Vagina (tissue), 2 donors: ENCODE results near the gene CCDC69. TPM values are rescaled to one million over a fixed set of nuclear protein-coding genes. Genes with fewer than 3 reads are reported as not detected.

Experiments
- DNase-seq, 2 donors: peaks; one replicate each; pipeline ENCODE4 v3.0.0-alpha.2; 2017; ENCODE audit errors: extremely low spot score in 2 of 2
- H3K27ac ChIP-seq: fragments of 200-600 bp; sonication (generic); one replicate; pipeline ENCODE4 v1.5.1; 2019
- H3K27me3 ChIP-seq: fragments of 200-600 bp; sonication (generic); one replicate; pipeline ENCODE4 v1.5.1; 2019
- H3K36me3 ChIP-seq, 2 donors: fragments of 200-600 bp; sonication (generic); one replicate each; pipeline ENCODE4 v1.5.1; 2017 to 2019
- H3K4me1 ChIP-seq: fragments of 200-600 bp; sonication (generic); one replicate; pipeline ENCODE4 v1.5.1; 2019
- H3K4me3 ChIP-seq, 2 donors: fragments of 200-600 bp; sonication (generic); 1 replicate in 1 of 2; 2 replicates in 1 of 2; pipeline ENCODE4 v1.5.1; 2016 to 2019
- H3K9me3 ChIP-seq: fragments of 200-600 bp; sonication (generic); one replicate; pipeline ENCODE4 v1.5.1; 2019
- POLR2A ChIP-seq, 2 donors: fragments of 450-650 bp; IDR thresholded peaks; one replicate each; pipeline ENCODE4 v1.6.1; 2017; ENCODE audit warnings: antibody characterized with exemption in 2 of 2, mild to moderate bottlenecking in 2 of 2, moderate library complexity in 2 of 2
- POLR2AphosphoS5 ChIP-seq, 2 donors: sonication (generic); formaldehyde crosslinking; IDR thresholded peaks; one replicate each; pipeline ENCODE4 v1.9.0; 2017; ENCODE audit warnings: antibody characterized with exemption in 2 of 2, mild to moderate bottlenecking in 2 of 2, low read depth in 1 of 2; ENCODE audit not compliant: insufficient read depth in 1 of 2
- intact Hi-C: fragments of 100-400 bp; cut with DNase I; formaldehyde crosslinking; loops from one replicate; pipeline ENCODE4 v1.15.1; 2023
- total RNA-seq: library from RNA; depleted of rRNA; stranded (reverse); fragments of >200 nt; gene quantifications from one replicate; pipeline ENCODE4 v1.2.3, GENCODE V29; 2016
- TF ChIP-seq, protein P1 (sequence below), 3 experiments: fragments of 450-650 bp in 2 of 3; fragments of 200-600 bp in 1 of 3; sonication (generic) in 1 of 3; IDR thresholded peaks; one replicate each; pipeline ENCODE4 v1.5.1; 2017 to 2019; ENCODE audit warnings: antibody characterized with exemption in 3 of 3, mild to moderate bottlenecking in 2 of 3, moderate library complexity in 2 of 3

CCDC69 gene
- total RNA-seq, 1 donor from 2014 or later, result 84.5 TPM

GRCh38 chr5:151146061-151146460, 77.8 kb downstream of the CCDC69 start:
- peaks cover 0 to 6% of the 10 kb centered on the region in 2 donors for H3K36me3 ChIP-seq
- no peaks in the 10 kb centered on the region for H3K9me3 ChIP-seq
- no peak for TF ChIP-seq POLR2AphosphoS5 (IDR thresholded peaks at IDR 0.05; ENCODE audit: insufficient read depth in 1 of 2, low read depth in 1 of 2)
- TF ChIP-seq POLR2A (IDR thresholded peaks at IDR 0.05), result no peak
- TF ChIP-seq, protein P1, sequence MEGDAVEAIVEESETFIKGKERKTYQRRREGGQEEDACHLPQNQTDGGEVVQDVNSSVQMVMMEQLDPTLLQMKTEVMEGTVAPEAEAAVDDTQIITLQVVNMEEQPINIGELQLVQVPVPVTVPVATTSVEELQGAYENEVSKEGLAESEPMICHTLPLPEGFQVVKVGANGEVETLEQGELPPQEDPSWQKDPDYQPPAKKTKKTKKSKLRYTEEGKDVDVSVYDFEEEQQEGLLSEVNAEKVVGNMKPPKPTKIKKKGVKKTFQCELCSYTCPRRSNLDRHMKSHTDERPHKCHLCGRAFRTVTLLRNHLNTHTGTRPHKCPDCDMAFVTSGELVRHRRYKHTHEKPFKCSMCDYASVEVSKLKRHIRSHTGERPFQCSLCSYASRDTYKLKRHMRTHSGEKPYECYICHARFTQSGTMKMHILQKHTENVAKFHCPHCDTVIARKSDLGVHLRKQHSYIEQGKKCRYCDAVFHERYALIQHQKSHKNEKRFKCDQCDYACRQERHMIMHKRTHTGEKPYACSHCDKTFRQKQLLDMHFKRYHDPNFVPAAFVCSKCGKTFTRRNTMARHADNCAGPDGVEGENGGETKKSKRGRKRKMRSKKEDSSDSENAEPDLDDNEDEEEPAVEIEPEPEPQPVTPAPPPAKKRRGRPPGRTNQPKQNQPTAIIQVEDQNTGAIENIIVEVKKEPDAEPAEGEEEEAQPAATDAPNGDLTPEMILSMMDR (IDR thresholded peaks at IDR 0.05), result no peak
- H3K4me3 ChIP-seq, result no peak overlapping the region
- DNase-seq, result no peak
- no peaks in the 10 kb centered on the region for H3K27me3 ChIP-seq
- H3K27ac ChIP-seq, result no peak overlapping the region
- intact Hi-C loops, result no loop called here
- peaks cover 91% of the 10 kb centered on the region for H3K4me1 ChIP-seq

DNA sequence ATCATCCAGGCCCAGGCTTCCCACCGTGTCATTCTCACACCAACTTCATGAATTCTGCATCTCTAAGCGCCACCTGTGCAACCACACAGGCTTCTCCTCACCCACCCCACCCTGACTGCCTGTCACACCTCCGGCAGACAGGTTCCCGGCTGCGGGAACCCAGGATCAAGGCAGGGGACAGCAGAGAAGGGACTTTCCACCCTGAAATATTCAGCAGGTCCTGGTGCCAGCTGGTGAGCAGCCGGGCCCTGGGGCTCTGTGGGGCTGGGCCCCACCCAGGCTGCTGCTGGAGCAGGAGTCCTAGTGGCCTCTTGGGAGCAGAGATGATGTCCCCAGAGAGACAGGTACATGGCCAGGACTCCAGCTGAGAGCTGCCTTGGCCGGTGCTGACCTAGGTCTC, 79.0 kb downstream of the CCDC69 start:
- Histone ChIP-seq H3K27me3 (no peaks in the 10 kb centered on the region), H3K9me3 (no peaks in the 10 kb centered on the region), H3K36me3 (peaks cover 0 to 6% of the 10 kb centered on the region in 2 donors), H3K4me1 (peaks cover 85% of the 10 kb centered on the region), H3K27ac (no peak overlapping the region), H3K4me3 (no peak overlapping the region)
- TF ChIP-seq, protein P1 (IDR thresholded peaks at IDR 0.05), result no peak
- intact Hi-C loops, result no loop called here
- no peak for DNase-seq

DNA sequence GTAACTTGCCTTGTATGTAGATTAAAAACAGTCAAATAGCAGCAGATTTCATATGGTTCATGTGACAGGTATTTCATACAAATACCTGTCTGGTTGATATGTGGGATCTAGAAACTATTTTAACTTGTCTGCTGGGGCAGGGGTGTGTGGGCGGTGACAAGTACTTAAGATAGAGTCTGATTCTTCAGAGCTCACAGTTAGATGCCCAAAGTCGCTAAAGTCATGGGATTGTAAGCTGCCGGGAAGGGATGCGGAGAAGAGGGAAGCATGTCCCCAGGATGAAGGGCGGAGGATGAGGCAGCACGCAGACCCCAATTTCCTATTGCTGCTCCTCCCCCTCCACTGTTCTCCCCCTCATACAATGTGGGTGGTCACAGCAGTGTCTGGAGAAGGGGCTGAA, 79.6 kb downstream of the CCDC69 start:
- Histone ChIP-seq H3K27me3 (no peaks in the 10 kb centered on the region), H3K9me3 (no peaks in the 10 kb centered on the region), H3K36me3 (peaks cover 0 to 12% of the 10 kb centered on the region in 2 donors), H3K27ac (no peak overlapping the region), H3K4me3 (no peak overlapping the region), H3K4me1 (peaks cover 78% of the 10 kb centered on the region)
- no peak for DNase-seq
- TF ChIP-seq POLR2A (IDR thresholded peaks at IDR 0.05), result no peak
- TF ChIP-seq POLR2AphosphoS5 (IDR thresholded peaks at IDR 0.05; ENCODE audit: insufficient read depth in 1 of 2, low read depth in 1 of 2), result no peak
- intact Hi-C loops, result no loop called here

DNA sequence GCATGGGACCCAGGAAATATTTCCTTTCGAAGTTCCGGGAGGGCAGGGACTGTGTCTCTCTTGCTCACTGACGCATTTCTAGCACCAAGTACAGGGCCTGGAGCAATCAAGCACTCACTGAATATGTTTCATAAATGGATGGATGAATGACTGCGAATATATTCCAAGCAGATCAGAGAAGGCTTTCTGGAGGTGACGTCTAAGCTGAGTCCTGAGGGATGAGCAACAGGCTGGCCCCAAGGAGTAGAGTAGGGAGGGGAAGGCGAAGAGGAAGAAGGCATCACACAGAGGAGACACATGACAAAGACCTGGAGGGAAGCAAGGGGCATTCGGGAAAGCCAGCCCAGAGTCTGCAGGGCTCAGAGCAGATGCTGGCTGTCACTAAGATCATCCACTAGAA, 80.2 kb downstream of the CCDC69 start:
- H3K4me1 ChIP-seq, result peaks cover 75% of the 10 kb centered on the region
- H3K27ac ChIP-seq, result no peak overlapping the region
- no peak for DNase-seq
- no peaks in the 10 kb centered on the region for H3K9me3 ChIP-seq
- H3K36me3 ChIP-seq, result peaks cover 0 to 17% of the 10 kb centered on the region in 2 donors
- TF ChIP-seq POLR2AphosphoS5 (IDR thresholded peaks at IDR 0.05; ENCODE audit: insufficient read depth in 1 of 2, low read depth in 1 of 2) (no peak), POLR2A (IDR thresholded peaks at IDR 0.05) (no peak)
- TF ChIP-seq, protein P1 (IDR thresholded peaks at IDR 0.05), result no peak
- no peak overlapping the region for H3K4me3 ChIP-seq
- no peaks in the 10 kb centered on the region for H3K27me3 ChIP-seq
- intact Hi-C loops, result no loop called here

DNA sequence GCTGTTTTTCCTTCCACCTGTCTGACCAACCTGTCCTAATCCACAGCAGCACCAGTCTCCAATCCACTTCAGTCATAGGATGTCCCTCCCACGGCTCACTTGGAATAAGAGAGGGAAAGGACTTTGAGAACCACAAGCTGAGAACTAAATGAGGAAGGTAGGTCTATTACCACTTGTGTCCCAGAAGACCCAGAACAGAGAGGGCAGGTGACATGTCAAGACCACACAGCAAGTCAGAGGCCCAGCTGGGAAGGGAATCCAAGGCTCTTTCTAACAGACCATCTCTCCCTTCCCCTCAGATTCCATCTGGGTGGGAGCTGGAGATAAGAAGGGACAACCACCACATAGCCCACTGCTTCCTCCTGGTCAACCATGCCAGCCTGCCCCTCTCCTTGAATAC, 81.0 kb downstream of the CCDC69 start:
- no peak overlapping the region for H3K4me3 ChIP-seq
- H3K9me3 ChIP-seq, result no peaks in the 10 kb centered on the region
- no peak for DNase-seq
- intact Hi-C loops, result no loop called here
- no peak overlapping the region for H3K27ac ChIP-seq
- peaks cover 0 to 24% of the 10 kb centered on the region in 2 donors for H3K36me3 ChIP-seq
- TF ChIP-seq POLR2AphosphoS5 (IDR thresholded peaks at IDR 0.05; ENCODE audit: insufficient read depth in 1 of 2, low read depth in 1 of 2), result no peak
- H3K27me3 ChIP-seq, result no peaks in the 10 kb centered on the region
- peaks cover 68% of the 10 kb centered on the region for H3K4me1 ChIP-seq

GRCh38 chr5:151141535-151141934, 82.4 kb downstream of the CCDC69 start:
- Histone ChIP-seq H3K4me3 (peak overlapping the region in 1 of 2 donors; percentile 5), H3K4me1 (peaks cover 60% of the 10 kb centered on the region), H3K27ac (peak overlapping the region; percentile 53), H3K9me3 (no peaks in the 10 kb centered on the region), H3K36me3 (peaks cover 0 to 38% of the 10 kb centered on the region in 2 donors), H3K27me3 (no peaks in the 10 kb centered on the region)
- no peak for DNase-seq
- no peak for TF ChIP-seq POLR2A (IDR thresholded peaks at IDR 0.05)
- TF ChIP-seq, protein P1 (IDR thresholded peaks at IDR 0.05), result no peak
- no peak for TF ChIP-seq POLR2AphosphoS5 (IDR thresholded peaks at IDR 0.05; ENCODE audit: insufficient read depth in 1 of 2, low read depth in 1 of 2)
- intact Hi-C loops, result no loop called here
